CD4-positive, alpha-beta memory T cell (primary cell): Measurements from ENCODE around the gene RERG. TPM values are rescaled to one million over a fixed set of nuclear protein-coding genes. Genes with fewer than 3 reads are reported as not detected.

Experiments used
- CTCF ChIA-PET: fragments of 350-600 bp; sonication (Branson Sonifier 250); formaldehyde crosslinking; loops from one replicate; lab custom pipeline; 2021; ENCODE audit warnings: inconsistent platforms; ENCODE audit not compliant: partially characterized antibody; lab: Charles Lee
- POLR2A ChIA-PET: fragments of 350-600 bp; sonication (Branson Sonifier 250); formaldehyde crosslinking; loops from one replicate; lab custom pipeline; 2021; ENCODE audit not compliant: partially characterized antibody; lab: Charles Lee
- DNase-seq, 5 donors: peaks; one replicate each; pipeline versions ENCODE4 v3.0.0 to v3.0.0-alpha.2; 2020 to 2022; ENCODE audit warnings: mixed read lengths in 1 of 5
- H3K27ac ChIP-seq: one replicate; pipeline ENCODE4 v1.7.0; 2013; ENCODE audit warnings: low read depth, low read length
- H3K27me3 ChIP-seq: 2 replicates; pipeline ENCODE4 v1.7.0; 2013; ENCODE audit warnings: mild to moderate bottlenecking, low read length, moderate library complexity; ENCODE audit not compliant: insufficient read depth
- H3K36me3 ChIP-seq: 2 replicates; pipeline ENCODE4 v1.7.0; 2013; ENCODE audit warnings: mild to moderate bottlenecking, low read length, moderate library complexity; ENCODE audit not compliant: insufficient read depth
- H3K4me1 ChIP-seq: 2 replicates; pipeline ENCODE4 v1.7.0; 2013; ENCODE audit warnings: mild to moderate bottlenecking, low read length, moderate library complexity; ENCODE audit not compliant: insufficient read depth
- H3K4me3 ChIP-seq, 2 donors: one replicate each; pipeline ENCODE4 v1.7.0; 2013; ENCODE audit warnings: low read length in 2 of 2, mild to moderate bottlenecking in 1 of 2
- H3K9me3 ChIP-seq, 2 donors: one replicate each; pipeline ENCODE4 v1.7.0; 2013; ENCODE audit warnings: low read length in 2 of 2, control low read depth in 1 of 2; ENCODE audit not compliant: control insufficient read depth in 1 of 2
- H3K27ac Mint-ChIP-seq, 7 donors: one replicate each; pipeline ENCODE4 v1.8.0; 2020 to 2021; ENCODE audit warnings: mixed read lengths in 7 of 7, mild to moderate bottlenecking in 6 of 7, inconsistent platforms in 3 of 7, moderate library complexity in 3 of 7
- H3K27me3 Mint-ChIP-seq, 2 donors: one replicate each; pipeline ENCODE4 v1.8.0; 2020 to 2021; ENCODE audit warnings: mixed read lengths in 2 of 2
- H3K36me3 Mint-ChIP-seq, 2 donors: one replicate each; pipeline ENCODE4 v1.8.0; 2020 to 2021; ENCODE audit warnings: mixed read lengths in 2 of 2, inconsistent platforms in 1 of 2, mild to moderate bottlenecking in 1 of 2
- H3K4me1 Mint-ChIP-seq, 4 donors: one replicate each; pipeline ENCODE4 v1.8.0; 2020 to 2021; ENCODE audit warnings: mixed read lengths in 4 of 4, mild to moderate bottlenecking in 1 of 4
- H3K4me3 Mint-ChIP-seq, 8 donors: one replicate each; pipeline ENCODE4 v1.8.0; 2020 to 2021; ENCODE audit warnings: mixed read lengths in 8 of 8, mild to moderate bottlenecking in 7 of 8, moderate library complexity in 6 of 8, inconsistent platforms in 3 of 8
- H3K9me3 Mint-ChIP-seq, 8 donors: one replicate each; pipeline ENCODE4 v1.8.0; 2020 to 2021; ENCODE audit warnings: mixed read lengths in 8 of 8, mild to moderate bottlenecking in 5 of 8, inconsistent platforms in 3 of 8, moderate library complexity in 1 of 8
- intact Hi-C: fragments of 100-400 bp; cut with micrococcal nuclease; formaldehyde crosslinking; loops from one replicate; pipeline ENCODE4 v1.15.1; 2023
- polyA plus RNA-seq, 2 donors: library from polyadenylated mRNA; unstranded; fragments of 300-500 nt; fragmentation: Illumina TruSeq; gene quantifications; one replicate each; pipeline ENCODE4 v1.2.3, GENCODE V29; 2021
- total RNA-seq, 2 experiments: library from RNA; stranded (reverse); gene quantifications; one replicate each; pipeline ENCODE4 v1.2.3, GENCODE V29; 2021

The RERG gene
- total and polyA plus RNA-seq, 4 experiments from 2014 or later: not detected

DNA sequence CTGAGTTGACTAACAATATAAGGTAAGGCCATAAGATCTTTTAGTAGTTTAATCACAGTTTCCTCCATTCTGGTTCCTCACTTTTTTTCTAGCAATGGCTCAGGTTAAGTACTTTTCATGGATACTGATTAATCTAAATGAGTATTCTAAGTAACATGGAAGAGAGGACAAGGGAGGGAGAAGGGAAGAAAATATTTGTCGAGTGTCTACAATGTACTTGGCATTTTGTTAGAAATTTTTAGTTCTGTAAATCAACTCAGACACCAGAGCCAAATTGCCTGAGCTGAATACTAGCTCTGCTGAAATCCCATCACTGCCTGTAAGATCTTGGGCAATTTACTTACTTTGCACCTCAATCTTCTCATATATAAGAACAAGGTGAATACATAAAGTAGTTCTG, 20.2 kb downstream of the RERG start:
- Mint-ChIP-seq H3K36me3 (no peaks in the 10 kb centered on the region), H3K4me1 (no peaks in the 10 kb centered on the region), H3K4me3 (no peak overlapping the region), H3K27ac (no peak overlapping the region), H3K9me3 (no peaks in the 10 kb centered on the region), H3K27me3 (peaks cover 0 to under 1% of the 10 kb centered on the region in 2 donors)
- intact Hi-C loops: no loop called here
- Histone ChIP-seq H3K36me3 (no peaks in the 10 kb centered on the region), H3K27ac (no peak overlapping the region), H3K9me3 (no peaks in the 10 kb centered on the region), H3K4me1 (no peaks in the 10 kb centered on the region), H3K4me3 (no peak overlapping the region), H3K27me3 (no peaks in the 10 kb centered on the region)
- ChIA-PET CTCF (interaction anchor here (2.6 kb wide), 1 partner anchor 20 kb away, joined by 14 read pairs; the partner anchor contains the start of gene RERG), POLR2A (no interaction called here)
- no peak for DNase-seq

DNA sequence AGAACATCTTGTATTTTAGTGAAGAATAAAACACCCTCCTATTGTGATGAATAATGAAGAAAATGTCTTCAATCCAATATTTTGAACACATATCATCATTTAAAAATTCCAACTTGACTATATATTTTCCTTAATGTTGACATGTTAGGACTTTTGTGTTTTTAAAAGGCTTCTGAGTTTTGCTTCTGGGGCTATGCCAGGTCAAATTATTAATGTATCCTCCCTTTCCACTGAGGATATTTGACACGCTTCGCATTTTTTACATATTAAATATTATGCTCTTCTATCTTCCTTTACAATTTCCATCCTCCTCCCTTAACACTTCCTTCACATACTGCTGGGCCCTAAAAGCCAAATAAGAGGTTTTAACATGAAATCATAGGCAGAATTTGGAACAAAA, 20.6 kb downstream of the RERG start:
- H3K4me3 ChIP-seq: no peak overlapping the region
- ChIA-PET CTCF (interaction anchor here (2.6 kb wide), 1 partner anchor 20 kb away, joined by 14 read pairs; the partner anchor contains the start of gene RERG), POLR2A (no interaction called here)
- H3K4me3 Mint-ChIP-seq: no peak overlapping the region
- no peaks in the 10 kb centered on the region for H3K36me3 Mint-ChIP-seq
- no peaks in the 10 kb centered on the region for H3K9me3 ChIP-seq
- H3K27me3 ChIP-seq: no peaks in the 10 kb centered on the region
- intact Hi-C loops: no loop called here
- no peaks in the 10 kb centered on the region for H3K9me3 Mint-ChIP-seq
- H3K27me3 Mint-ChIP-seq: peaks cover 0 to 2% of the 10 kb centered on the region in 2 donors
- no peak for DNase-seq
- H3K27ac ChIP-seq: no peak overlapping the region
- no peaks in the 10 kb centered on the region for H3K4me1 ChIP-seq
- H3K36me3 ChIP-seq: no peaks in the 10 kb centered on the region
- no peaks in the 10 kb centered on the region for H3K4me1 Mint-ChIP-seq
- no peak overlapping the region for H3K27ac Mint-ChIP-seq

DNA sequence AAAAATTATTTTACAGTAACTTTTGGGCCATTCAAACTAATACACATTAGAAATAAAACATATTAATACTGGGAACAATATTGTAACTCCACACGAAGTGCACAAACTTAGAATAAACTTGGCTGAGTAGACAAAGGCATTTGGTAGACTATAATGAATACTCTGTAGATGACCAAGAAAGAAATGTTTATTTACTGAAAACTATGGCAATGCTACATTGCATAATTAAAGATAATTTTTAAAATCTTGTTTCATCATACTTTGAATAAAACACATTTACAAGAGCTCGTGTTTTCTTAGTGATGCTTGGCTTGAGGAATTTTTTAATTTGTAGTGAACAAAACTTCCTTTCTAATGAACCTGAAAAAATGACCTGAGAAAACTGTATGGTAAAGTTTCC, 21.3 kb downstream of the RERG start:
- ChIA-PET CTCF (interaction anchor here (2.6 kb wide), 1 partner anchor 21 kb away, joined by 14 read pairs; the partner anchor contains the start of gene RERG), POLR2A (no interaction called here)
- Mint-ChIP-seq H3K36me3 (no peaks in the 10 kb centered on the region), H3K27me3 (peaks cover 0 to 2% of the 10 kb centered on the region in 2 donors), H3K4me3 (no peak overlapping the region), H3K4me1 (no peaks in the 10 kb centered on the region), H3K27ac (no peak overlapping the region), H3K9me3 (no peaks in the 10 kb centered on the region)
- DNase-seq: no peak
- Histone ChIP-seq H3K4me1 (no peaks in the 10 kb centered on the region), H3K27ac (no peak overlapping the region), H3K9me3 (no peaks in the 10 kb centered on the region), H3K4me3 (no peak overlapping the region), H3K27me3 (no peaks in the 10 kb centered on the region), H3K36me3 (no peaks in the 10 kb centered on the region)
- intact Hi-C loops: no loop called here

DNA sequence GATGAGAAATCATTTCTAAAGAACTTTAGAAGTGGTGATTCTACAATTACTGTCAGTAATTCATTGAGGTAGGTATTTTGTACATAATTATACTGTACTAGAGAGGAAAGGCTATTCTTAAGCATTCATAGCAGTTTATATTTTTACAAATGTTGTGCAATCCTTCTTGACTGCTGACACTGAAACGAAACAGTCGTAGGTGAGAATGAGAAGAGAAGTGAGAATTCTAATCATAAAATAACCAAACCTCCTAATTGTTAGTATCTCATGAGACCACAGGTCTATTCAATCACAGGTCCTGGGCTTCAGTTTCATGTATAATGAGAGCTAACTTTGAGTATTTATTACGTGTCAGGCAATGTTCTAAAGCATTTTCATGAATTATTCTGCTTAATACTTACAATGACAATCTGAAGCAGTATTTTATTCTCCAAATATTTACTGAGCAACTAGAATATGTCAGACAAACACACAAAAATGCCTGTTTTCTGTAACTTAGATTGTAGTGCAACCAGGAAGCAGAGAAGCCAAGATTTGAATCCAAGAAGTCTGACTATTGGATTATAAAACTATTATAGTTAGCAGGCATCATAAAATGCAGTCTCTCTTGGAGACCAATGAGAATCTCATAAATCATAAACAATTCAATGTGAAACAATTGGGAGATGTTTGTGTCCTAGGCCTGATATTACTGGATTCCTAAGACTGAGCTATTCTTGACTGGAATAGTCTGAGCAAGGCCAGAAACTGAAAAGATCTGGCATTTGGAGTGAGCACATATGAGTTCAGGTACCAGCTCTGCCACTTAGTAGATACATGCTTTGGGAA, 24.3 kb downstream of the RERG start:
- no peak overlapping the region for H3K4me3 Mint-ChIP-seq
- Histone ChIP-seq H3K27ac (no peak overlapping the region), H3K4me3 (no peak overlapping the region), H3K36me3 (no peaks in the 10 kb centered on the region), H3K9me3 (no peaks in the 10 kb centered on the region), H3K27me3 (no peaks in the 10 kb centered on the region), H3K4me1 (no peaks in the 10 kb centered on the region)
- intact Hi-C loops: no loop called here
- no peak for DNase-seq
- ChIA-PET CTCF (interaction anchor here (3.1 kb wide), 1 partner anchor 24 kb away, joined by 11 read pairs; the partner anchor contains the start of gene RERG), POLR2A (no interaction called here)
- H3K36me3 Mint-ChIP-seq: no peaks in the 10 kb centered on the region
- H3K9me3 Mint-ChIP-seq: no peaks in the 10 kb centered on the region
- H3K4me1 Mint-ChIP-seq: no peaks in the 10 kb centered on the region
- peaks cover 2 to 4% of the 10 kb centered on the region in 2 donors for H3K27me3 Mint-ChIP-seq
- H3K27ac Mint-ChIP-seq: no peak overlapping the region

DNA sequence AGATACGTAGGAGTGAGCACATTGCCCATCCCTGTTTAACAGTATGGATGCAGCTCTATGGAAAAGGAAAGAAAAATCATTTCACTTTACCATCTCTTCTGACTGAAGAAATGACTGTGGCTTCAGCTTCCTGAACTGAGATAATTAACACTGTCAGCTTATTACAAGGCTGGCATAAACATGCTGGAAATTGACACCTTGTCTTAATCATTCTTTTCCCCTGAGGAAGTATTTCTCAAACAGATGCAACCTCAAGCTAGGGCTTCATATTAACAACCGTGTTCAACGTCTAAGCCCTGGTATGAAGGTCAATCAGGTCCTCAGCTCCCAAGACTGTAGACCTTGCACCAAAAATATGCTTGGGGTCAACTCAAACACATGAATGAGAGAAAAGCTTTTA, 25.0 kb downstream of the RERG start:
- no peaks in the 10 kb centered on the region for H3K36me3 Mint-ChIP-seq

DNA sequence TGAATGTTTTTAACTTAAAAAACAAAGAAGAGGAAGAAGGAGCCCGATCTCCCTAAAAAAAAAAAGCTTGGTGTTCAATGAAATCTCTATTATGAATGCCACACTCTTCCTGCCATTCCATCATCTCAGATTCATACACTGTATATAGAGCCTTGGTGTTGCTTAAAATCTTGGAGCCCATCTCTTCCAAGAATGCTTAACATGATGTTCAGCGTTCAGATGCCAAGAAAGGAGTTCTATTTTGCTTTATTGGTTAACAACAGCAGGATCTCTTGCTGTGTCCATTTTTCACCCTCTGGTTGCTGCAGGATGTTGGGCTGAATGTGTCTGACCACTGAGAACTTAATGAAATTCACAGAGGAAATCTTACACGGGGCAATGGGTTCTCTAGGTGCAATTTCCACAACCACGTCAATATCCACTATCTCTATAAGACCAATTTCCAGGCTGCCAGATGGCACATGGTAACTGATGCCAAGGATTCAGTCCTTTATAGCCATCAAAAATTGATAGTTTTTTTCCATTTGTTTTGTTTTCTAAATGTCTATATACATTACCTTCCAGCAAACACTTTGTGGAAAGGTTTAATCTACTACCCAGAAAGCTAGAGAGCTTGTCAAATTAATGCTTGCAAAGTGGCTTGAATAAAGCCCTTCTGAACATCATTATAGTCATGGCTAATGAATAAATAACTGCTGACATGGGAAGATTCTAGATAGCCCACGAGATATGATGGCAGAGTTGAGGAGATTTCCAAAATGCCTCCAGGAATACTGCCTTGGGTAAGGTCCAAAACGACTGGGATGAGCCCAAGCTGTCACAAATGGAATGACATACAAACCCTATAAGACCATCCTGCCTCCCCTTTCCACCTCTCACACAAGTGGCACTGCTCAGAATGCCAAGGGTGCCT, 26.5 kb downstream of the RERG start:
- no peak for DNase-seq
- no peak overlapping the region for H3K27ac Mint-ChIP-seq
- Histone ChIP-seq H3K4me3 (no peak overlapping the region), H3K36me3 (no peaks in the 10 kb centered on the region), H3K9me3 (no peaks in the 10 kb centered on the region), H3K27me3 (no peaks in the 10 kb centered on the region), H3K4me1 (no peaks in the 10 kb centered on the region), H3K27ac (no peak overlapping the region)
- H3K27me3 Mint-ChIP-seq: peaks cover 2 to 5% of the 10 kb centered on the region in 2 donors
- H3K4me1 Mint-ChIP-seq: no peaks in the 10 kb centered on the region
- H3K4me3 Mint-ChIP-seq: no peak overlapping the region
- ChIA-PET CTCF (no interaction called here), POLR2A (no interaction called here)
- H3K36me3 Mint-ChIP-seq: no peaks in the 10 kb centered on the region
- intact Hi-C loops: no loop called here
- H3K9me3 Mint-ChIP-seq: no peaks in the 10 kb centered on the region

More for the DNA sequence above, 25.0 kb downstream of the RERG start:
- CTCF ChIA-PET: interaction anchor here (3.1 kb wide), 1 partner anchor 25 kb away, joined by 11 read pairs; the partner anchor contains the start of gene RERG
- no peak for DNase-seq
- H3K9me3 Mint-ChIP-seq: no peaks in the 10 kb centered on the region
- H3K4me1 Mint-ChIP-seq: no peaks in the 10 kb centered on the region
- no peaks in the 10 kb centered on the region for H3K27me3 ChIP-seq
- POLR2A ChIA-PET: no interaction called here
- no peak overlapping the region for H3K4me3 ChIP-seq
- no peaks in the 10 kb centered on the region for H3K36me3 ChIP-seq
- no peaks in the 10 kb centered on the region for H3K4me1 ChIP-seq
- H3K9me3 ChIP-seq: no peaks in the 10 kb centered on the region
- no peak overlapping the region for H3K27ac ChIP-seq
- peaks cover 2 to 4% of the 10 kb centered on the region in 2 donors for H3K27me3 Mint-ChIP-seq
- H3K27ac Mint-ChIP-seq: no peak overlapping the region
- H3K4me3 Mint-ChIP-seq: no peak overlapping the region
- intact Hi-C loops: no loop called here

DNA sequence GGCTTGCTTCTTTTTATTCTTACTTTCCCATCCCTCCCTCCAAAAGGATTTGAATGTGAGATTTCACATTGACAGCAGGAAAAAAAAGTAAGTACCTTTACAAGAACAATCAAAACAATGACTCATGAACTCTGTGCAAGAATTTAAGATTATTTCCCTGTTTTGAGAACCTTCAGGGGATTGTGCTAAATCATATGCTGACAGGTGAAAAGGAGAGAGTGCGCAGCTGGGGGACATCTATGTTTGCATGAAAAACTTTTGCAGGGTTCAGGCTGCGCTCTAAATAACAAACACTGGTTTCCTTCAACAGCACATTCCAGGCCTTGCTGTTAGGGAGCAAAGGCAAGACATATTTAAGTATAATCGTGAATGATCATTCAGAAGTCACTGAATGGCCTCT, 27.3 kb downstream of the RERG start:
- ChIA-PET POLR2A (no interaction called here), CTCF (no interaction called here)
- no peaks in the 10 kb centered on the region for H3K36me3 Mint-ChIP-seq
- no peak overlapping the region for H3K27ac ChIP-seq
- H3K36me3 ChIP-seq: no peaks in the 10 kb centered on the region
- H3K27me3 ChIP-seq: no peaks in the 10 kb centered on the region
- H3K4me3 ChIP-seq: no peak overlapping the region
- H3K4me1 ChIP-seq: no peaks in the 10 kb centered on the region
- H3K4me1 Mint-ChIP-seq: no peaks in the 10 kb centered on the region
- no peak overlapping the region for H3K4me3 Mint-ChIP-seq
- H3K27me3 Mint-ChIP-seq: peaks cover 2 to 5% of the 10 kb centered on the region in 2 donors
- H3K27ac Mint-ChIP-seq: no peak overlapping the region
- H3K9me3 ChIP-seq: no peaks in the 10 kb centered on the region
- no peaks in the 10 kb centered on the region for H3K9me3 Mint-ChIP-seq
- DNase-seq: no peak
- intact Hi-C loops: no loop called here
